LNCaP clone FGC (cell line): ENCODE data around the gene MPP3.

Experiments
- DNase-seq: peaks from one replicate; pipeline ENCODE4 v3.0.0-alpha.2; 2011; ENCODE audit warnings: low read depth
- H3K4me3 ChIP-seq: 2 replicates; pipeline ENCODE4 v1.5.1; 2011; ENCODE audit warnings: mild to moderate bottlenecking, low read depth, low read length, control low read depth
- TF ChIP-seq, protein P1 (sequence below): IDR thresholded peaks from 2 replicates; pipeline ENCODE4 v1.5.1; 2012; ENCODE audit warnings: mild to moderate bottlenecking; ENCODE audit not compliant: control insufficient read depth, insufficient read depth; ENCODE audit errors: extremely low read depth

MPP3 gene

DNA sequence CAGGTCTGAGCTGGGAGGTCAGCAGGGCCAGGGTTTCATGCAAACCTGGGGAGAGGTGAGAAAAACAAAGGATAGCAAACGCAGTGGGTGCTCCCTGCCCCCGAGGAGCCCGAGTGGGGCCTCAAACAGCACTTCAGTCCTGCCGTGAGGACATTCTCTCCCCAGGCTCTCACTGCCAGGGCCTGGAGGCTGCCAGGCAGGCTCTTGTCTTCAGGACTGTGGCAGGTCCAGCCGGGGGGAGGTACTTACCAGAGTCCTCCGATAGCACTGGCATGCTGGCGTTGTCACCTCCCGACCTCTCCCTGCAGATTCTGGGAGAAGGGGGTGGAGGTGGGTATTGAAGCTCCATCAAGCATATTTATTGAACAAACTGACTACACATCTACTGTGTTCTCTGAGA lies 1.3 kb downstream of the MPP3 start:
- DNase-seq = no peak
- peak overlapping the region; percentile 73 for H3K4me3 ChIP-seq
- TF ChIP-seq, protein P1, sequence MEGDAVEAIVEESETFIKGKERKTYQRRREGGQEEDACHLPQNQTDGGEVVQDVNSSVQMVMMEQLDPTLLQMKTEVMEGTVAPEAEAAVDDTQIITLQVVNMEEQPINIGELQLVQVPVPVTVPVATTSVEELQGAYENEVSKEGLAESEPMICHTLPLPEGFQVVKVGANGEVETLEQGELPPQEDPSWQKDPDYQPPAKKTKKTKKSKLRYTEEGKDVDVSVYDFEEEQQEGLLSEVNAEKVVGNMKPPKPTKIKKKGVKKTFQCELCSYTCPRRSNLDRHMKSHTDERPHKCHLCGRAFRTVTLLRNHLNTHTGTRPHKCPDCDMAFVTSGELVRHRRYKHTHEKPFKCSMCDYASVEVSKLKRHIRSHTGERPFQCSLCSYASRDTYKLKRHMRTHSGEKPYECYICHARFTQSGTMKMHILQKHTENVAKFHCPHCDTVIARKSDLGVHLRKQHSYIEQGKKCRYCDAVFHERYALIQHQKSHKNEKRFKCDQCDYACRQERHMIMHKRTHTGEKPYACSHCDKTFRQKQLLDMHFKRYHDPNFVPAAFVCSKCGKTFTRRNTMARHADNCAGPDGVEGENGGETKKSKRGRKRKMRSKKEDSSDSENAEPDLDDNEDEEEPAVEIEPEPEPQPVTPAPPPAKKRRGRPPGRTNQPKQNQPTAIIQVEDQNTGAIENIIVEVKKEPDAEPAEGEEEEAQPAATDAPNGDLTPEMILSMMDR = no peak

- TF ChIP-seq, protein P1 = no peak
- no peak overlapping the region for H3K4me3 ChIP-seq
- no peak for DNase-seq
Measured at GRCh38 chr17:43830510-43831140, 2.3 kb downstream of the MPP3 start.

DNA sequence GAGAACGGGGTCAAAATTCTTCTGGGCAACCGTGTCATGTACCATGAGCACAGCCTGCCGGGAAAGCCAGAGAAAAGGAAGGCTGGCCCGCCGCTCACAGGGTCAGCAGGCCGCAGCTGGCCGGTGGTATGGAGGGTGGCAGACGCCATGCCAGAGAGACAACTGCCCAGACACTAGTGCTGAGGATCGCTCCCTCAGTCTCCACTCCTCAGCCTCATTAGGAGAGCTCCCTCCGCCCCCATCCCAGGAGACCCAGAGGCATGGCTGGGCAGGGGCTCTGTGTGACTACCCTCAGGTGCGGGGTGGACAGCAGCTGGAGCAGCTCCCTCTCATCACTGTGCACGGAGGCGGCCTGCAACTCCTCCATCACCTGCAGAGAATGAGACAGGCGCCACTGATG lies 3.2 kb downstream of the MPP3 start:
- DNase-seq = no peak
- H3K4me3 ChIP-seq = no peak overlapping the region
- TF ChIP-seq, protein P1 = no peak

DNA sequence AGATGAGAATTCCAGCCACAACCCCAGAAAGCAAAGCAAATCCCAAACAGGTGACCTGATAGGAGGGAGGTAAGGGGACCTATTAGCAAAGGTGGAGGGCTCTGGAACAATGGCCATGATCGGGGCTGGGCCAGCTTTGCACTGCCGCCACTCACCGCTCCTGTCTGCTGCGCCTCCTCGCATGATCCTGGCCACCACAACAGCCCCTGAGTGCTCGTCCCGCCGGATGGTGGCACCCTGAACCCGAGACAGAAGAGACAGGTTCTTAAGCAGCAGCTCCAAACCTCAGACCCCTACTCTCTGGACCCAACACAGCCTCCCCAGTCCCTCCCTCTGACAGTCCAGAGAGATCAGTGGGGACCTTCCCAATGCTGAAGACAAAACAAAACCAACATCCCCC lies 5.3 kb downstream of the MPP3 start:
- H3K4me3 ChIP-seq = no peak overlapping the region
- no peak for DNase-seq
- TF ChIP-seq, protein P1 = no peak

GRCh38 chr17:43826206-43826605 lies 6.7 kb downstream of the MPP3 start:
- no peak overlapping the region for H3K4me3 ChIP-seq
- no peak for DNase-seq
- TF ChIP-seq, protein P1 = no peak

- DNase-seq = no peak
- TF ChIP-seq, protein P1 = no peak
- H3K4me3 ChIP-seq = no peak overlapping the region
Measured at GRCh38 chr17:43825567-43825966, 7.4 kb downstream of the MPP3 start.
